Body of pancreas (tissue), 4 donors: ENCODE measurements around the gene RGS13.

Experiments used
- POLR2A ChIP-seq, 3 donors: fragments of 450-650 bp; IDR thresholded peaks; one replicate each; pipeline ENCODE4 v1.6.1; 2016; ENCODE audit warnings: antibody characterized with exemption in 3 of 3, mild to moderate bottlenecking in 2 of 3
- TF ChIP-seq, protein P1 (sequence below), 7 experiments: fragments of 450-650 bp in 4 of 7; fragments of 200-600 bp in 3 of 7; sonication (generic) in 3 of 7; IDR thresholded peaks; one replicate each; pipeline ENCODE4 v1.5.1; 2016 to 2019; ENCODE audit warnings: antibody characterized with exemption in 7 of 7

DNA sequence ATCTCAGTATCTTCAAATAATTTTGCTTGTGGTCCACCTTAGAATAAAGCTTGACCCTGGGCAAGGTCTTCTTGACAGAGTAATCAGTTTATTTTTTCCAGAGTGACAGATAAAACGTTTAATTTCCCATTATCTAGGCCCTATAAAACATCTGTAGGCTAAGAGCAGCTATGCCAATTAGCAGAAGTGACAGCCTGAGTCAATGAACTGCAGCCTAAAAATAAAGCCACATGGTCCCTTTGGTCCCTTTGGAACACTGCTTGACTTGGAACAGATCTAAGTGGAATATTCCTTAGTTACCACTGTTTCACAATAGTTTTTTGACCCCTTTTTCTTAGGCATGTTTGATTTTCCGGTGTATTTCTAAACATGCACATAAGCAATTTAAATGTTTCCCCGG lies 6.3 kb upstream of the RGS13 start:
- TF ChIP-seq, protein P1, sequence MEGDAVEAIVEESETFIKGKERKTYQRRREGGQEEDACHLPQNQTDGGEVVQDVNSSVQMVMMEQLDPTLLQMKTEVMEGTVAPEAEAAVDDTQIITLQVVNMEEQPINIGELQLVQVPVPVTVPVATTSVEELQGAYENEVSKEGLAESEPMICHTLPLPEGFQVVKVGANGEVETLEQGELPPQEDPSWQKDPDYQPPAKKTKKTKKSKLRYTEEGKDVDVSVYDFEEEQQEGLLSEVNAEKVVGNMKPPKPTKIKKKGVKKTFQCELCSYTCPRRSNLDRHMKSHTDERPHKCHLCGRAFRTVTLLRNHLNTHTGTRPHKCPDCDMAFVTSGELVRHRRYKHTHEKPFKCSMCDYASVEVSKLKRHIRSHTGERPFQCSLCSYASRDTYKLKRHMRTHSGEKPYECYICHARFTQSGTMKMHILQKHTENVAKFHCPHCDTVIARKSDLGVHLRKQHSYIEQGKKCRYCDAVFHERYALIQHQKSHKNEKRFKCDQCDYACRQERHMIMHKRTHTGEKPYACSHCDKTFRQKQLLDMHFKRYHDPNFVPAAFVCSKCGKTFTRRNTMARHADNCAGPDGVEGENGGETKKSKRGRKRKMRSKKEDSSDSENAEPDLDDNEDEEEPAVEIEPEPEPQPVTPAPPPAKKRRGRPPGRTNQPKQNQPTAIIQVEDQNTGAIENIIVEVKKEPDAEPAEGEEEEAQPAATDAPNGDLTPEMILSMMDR (IDR thresholded peaks at IDR 0.05): no peak
- TF ChIP-seq POLR2A (IDR thresholded peaks at IDR 0.05): no peak
